ENCODE results near the gene RLN3. TPM values are rescaled to one million over a fixed set of nuclear protein-coding genes. Genes with fewer than 3 reads are reported as not detected.

Gene RLN3
- total and polyA plus RNA-seq, 2 of the 8 experiments (the other 6 are each of a cell fraction or from before 2014, with no cell fraction given), result not detected

DNA sequence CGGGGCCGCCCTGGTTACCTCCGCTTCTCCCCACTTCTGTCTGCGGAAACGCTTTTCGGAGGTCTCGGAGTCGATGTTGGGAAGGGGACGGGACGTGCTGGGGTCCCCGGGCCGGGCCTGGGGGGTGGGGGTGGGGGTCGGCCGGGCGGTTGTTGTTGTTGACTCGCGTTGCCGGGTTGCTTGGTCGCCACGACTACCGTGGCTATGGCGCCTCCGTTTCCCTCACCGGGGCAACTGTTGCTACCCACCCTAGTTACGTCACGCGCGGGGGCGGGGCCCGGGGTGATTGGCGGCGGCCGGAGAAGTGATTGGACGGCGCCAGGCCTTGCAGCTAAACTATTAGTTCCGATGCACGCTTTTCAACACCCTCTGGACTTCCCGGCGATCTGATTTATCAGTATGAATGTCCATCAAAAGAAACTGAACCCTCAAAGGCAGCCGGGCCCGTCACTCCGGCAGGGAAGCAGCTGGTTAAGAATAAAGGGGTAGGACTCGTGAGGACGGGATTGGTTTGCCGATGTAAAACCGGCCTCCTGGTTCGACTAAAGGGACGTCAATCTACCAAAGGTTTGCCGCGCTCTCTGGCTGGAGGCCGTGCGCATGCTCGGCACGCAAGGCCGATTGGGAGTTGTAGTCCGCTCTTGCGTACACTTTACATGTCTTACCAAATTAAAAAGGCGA is 21.7 kb upstream of the RLN3 start, which contains the start of gene RFX1:
Gene RFX1 (minus strand): TSS at position 236 of the 681 bp plus-strand sequence. CDS start 12,477 bp downstream, outside the sequence.
- Histone ChIP-seq H4K20me1 (replicated peaks in 1 of 2; ENCODE audit: control insufficient read depth in 1 of 2, insufficient read depth in 2 of 2, low read length in 2 of 2) (no peaks in the 10 kb centered on the region), H3K9ac (replicated peaks in 1 of 4; ENCODE audit: extremely low read depth in 1 of 4, low read depth in 3 of 4, low read length in 3 of 4) (peak within 1 kb of the TSS; percentile 81 to 86 (median 84)), H3K9me3 (ENCODE audit: insufficient read depth in 2 of 2, low read depth in 1 of 2, low read length in 1 of 2) (no peaks in the 10 kb centered on the region), H3K14ac (ENCODE audit: insufficient read length) (no peak within 1 kb of the TSS), H3K23me2 (ENCODE audit: low read depth, low read length) (peaks cover 5% of the 10 kb centered on the region; the same call in 1 of the 2 replicates), H2AK5ac (ENCODE audit: low read depth, low read length) (no peak within 1 kb of the TSS), H3K23ac (ENCODE audit: insufficient read length) (no peak within 1 kb of the TSS), H3K4ac (replicated peaks; ENCODE audit: insufficient read length, low read depth, low read length) (peak within 1 kb of the TSS; percentile 91), H3K18ac (ENCODE audit: extremely low read depth, low read length) (peak within 1 kb of the TSS; percentile 98), H3K4me2 (ENCODE audit: insufficient read depth in 1 of 2, low read depth in 2 of 2, low read length in 2 of 2) (peak within 1 kb of the TSS; percentile 70 to 71), H2BK5ac (ENCODE audit: low read depth, low read length) (peak within 1 kb of the TSS; percentile 93), H4K91ac (replicated peaks; ENCODE audit: insufficient read length, low read length) (peak within 1 kb of the TSS; percentile 95), H2BK20ac (ENCODE audit: low read length) (0 out of 2 replicates have a peak within 1 kb of the TSS, but pooled peaks have one; percentile 74), H3K4me3 (ENCODE audit: extremely low read depth in 1 of 4, insufficient read depth in 2 of 4, low read depth in 3 of 4, low read length in 4 of 4) (peak within 1 kb of the TSS; percentile 62 to 81 (median 69)), H4K5ac (ENCODE audit: insufficient read length, low read depth, low read length) (peak within 1 kb of the TSS; percentile 91), H3K27me3 (replicated peaks in 1 of 4; ENCODE audit: control insufficient read depth in 3 of 4, extremely low read depth in 1 of 4, insufficient read depth in 3 of 4, low read length in 3 of 4) (no peaks in the 10 kb centered on the region), H2BK120ac (replicated peaks; ENCODE audit: low read depth, low read length) (no peak within 1 kb of the TSS), H3K4me1 (replicated peaks in 1 of 4; ENCODE audit: control insufficient read depth in 3 of 4, insufficient read depth in 4 of 4, low read length in 3 of 4) (peaks cover 0 to 4% (median under 1%) of the 10 kb centered on the region in 4 experiments; a peak in 5 of 7 replicates), H2BK12ac (ENCODE audit: low read depth, low read length) (peak within 1 kb of the TSS; percentile 64; the same call in 1 of the 2 replicates), H2BK15ac (ENCODE audit: low read length) (peak within 1 kb of the TSS; percentile 81; the same call in 1 of the 2 replicates), H3K79me2 (ENCODE audit: control insufficient read depth in 1 of 2, insufficient read depth in 2 of 2, low read length in 2 of 2) (peaks cover 0 to 9% of the 10 kb centered on the region in 2 experiments; a peak in 2 of 4 replicates), H4K8ac (ENCODE audit: extremely low read depth, insufficient read depth, low read length) (peak within 1 kb of the TSS; percentile 98), H2AFZ (ENCODE audit: low read length) (peak within 1 kb of the TSS; percentile 71), H3K36me3 (ENCODE audit: control insufficient read depth in 2 of 4, insufficient read depth in 4 of 4, low read length in 3 of 4) (no peaks in the 10 kb centered on the region), H3K56ac (replicated peaks; ENCODE audit: insufficient read length, low read depth, low read length) (peak within 1 kb of the TSS; percentile 77), H3K79me1 (ENCODE audit: low read depth, low read length) (peaks cover 3% of the 10 kb centered on the region), H3K27ac (ENCODE audit: low read depth, low read length) (peak within 1 kb of the TSS; percentile 95)
- DNase-seq (ENCODE audit: low read depth in 1 of 2, low spot score in 2 of 2) (peak; percentile 98 to 100), FAIRE-seq (no peak)
- POLR2A ChIA-PET (ENCODE audit: partially characterized antibody), result interaction anchor here (0.6 to 3.1 kb wide), 25 partner anchors 10 to 854 kb away, joined by 3 to 16 read pairs (median 5); partner anchors contain the start of genes DCAF15, IL27RA and RLN3
- CTCF ChIA-PET (ENCODE audit: partially characterized antibody), result interaction anchor here (1.0 to 2.5 kb wide), 8 partner anchors 17 to 125 kb away, joined by 3 to 12 read pairs (median 4); partner anchors contain the start of gene IL27RA
- 1% methylated on average over 35 of the region's 58 CpGs; no CpG with 5 or more reads in 1 of the 2 experiments for WGBS, 2 experiments (ENCODE audit: extremely low coverage in 1 of 2, insufficient coverage in 1 of 2, insufficient read length in 1 of 2, insufficient replicate concordance in 2 of 2, low coverage in 1 of 2, low lambda C conversion rate in 2 of 2, missing lambda C conversion rate in 1 of 2)
- TF ChIP-seq ATF3 (IDR thresholded peaks at IDR 0.05; ENCODE audit: insufficient read depth, low read depth, low read length) (0 out of 2 replicates have a peak, but pooled peaks have one; percentile 5), MAFK (IDR thresholded peaks at IDR 0.05; ENCODE audit: low read depth, low read length) (no peak), CEBPB (IDR thresholded peaks at IDR 0.05; ENCODE audit: low read depth, low read length) (0 out of 2 replicates have a peak, but pooled peaks have one; percentile 25), SRF (IDR thresholded peaks at IDR 0.05; ENCODE audit: low read depth, low read length) (no peak), POU5F1 (IDR thresholded peaks at IDR 0.05; ENCODE audit: low read depth, low read length) (no peak), RBBP5 (IDR thresholded peaks at IDR 0.05; ENCODE audit: borderline replicate concordance, low read depth, low read length) (no peak), ASH2L (IDR thresholded peaks at IDR 0.05; ENCODE audit: low read length) (no peak), TAF7 (optimal IDR thresholded peaks at IDR 0.05; ENCODE audit: borderline replicate concordance, low read depth, low read length) (no peak), SP2 (IDR thresholded peaks at IDR 0.05; ENCODE audit: low read length) (peak; percentile 97), SIX5 (IDR thresholded peaks at IDR 0.05; ENCODE audit: low read depth, low read length) (peak; percentile 66)
- TF ChIP-seq, protein P1, sequence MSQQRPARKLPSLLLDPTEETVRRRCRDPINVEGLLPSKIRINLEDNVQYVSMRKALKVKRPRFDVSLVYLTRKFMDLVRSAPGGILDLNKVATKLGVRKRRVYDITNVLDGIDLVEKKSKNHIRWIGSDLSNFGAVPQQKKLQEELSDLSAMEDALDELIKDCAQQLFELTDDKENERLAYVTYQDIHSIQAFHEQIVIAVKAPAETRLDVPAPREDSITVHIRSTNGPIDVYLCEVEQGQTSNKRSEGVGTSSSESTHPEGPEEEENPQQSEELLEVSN (IDR thresholded peaks at IDR 0.05), result peak; percentile 67; the same call in 1 of the 2 replicates
